ENCODE data around the gene PDC. TPM values are rescaled to one million over a fixed set of nuclear protein-coding genes. Genes with fewer than 3 reads are reported as not detected.

PDC gene
- total RNA-seq, 1 donor from 2014 or later = not detected

GRCh38 chr1:186492531-186493291, 31.8 kb upstream of the PDC start:
- no peak for TF ChIP-seq CTCF (IDR thresholded peaks at IDR 0.05; ENCODE audit: unreplicated experiment)
- Mint-ChIP-seq H3K27ac (ENCODE audit: unreplicated experiment) (no peak overlapping the region), H3K27me3 (ENCODE audit: unreplicated experiment) (no peaks in the 10 kb centered on the region), H3K9me3 (ENCODE audit: unreplicated experiment) (no peaks in the 10 kb centered on the region), H3K36me3 (ENCODE audit: low read depth, unreplicated experiment) (no peaks in the 10 kb centered on the region), H3K4me3 (ENCODE audit: unreplicated experiment) (no peak overlapping the region), H3K4me1 (ENCODE audit: unreplicated experiment) (no peaks in the 10 kb centered on the region)
- no peak for DNase-seq (ENCODE audit: low spot score)

GRCh38 chr1:186491336-186491735, 30.4 kb upstream of the PDC start:
- Mint-ChIP-seq H3K9me3 (ENCODE audit: unreplicated experiment) (no peaks in the 10 kb centered on the region), H3K4me1 (ENCODE audit: unreplicated experiment) (no peaks in the 10 kb centered on the region), H3K36me3 (ENCODE audit: low read depth, unreplicated experiment) (no peaks in the 10 kb centered on the region), H3K27ac (ENCODE audit: unreplicated experiment) (no peak overlapping the region), H3K27me3 (ENCODE audit: unreplicated experiment) (no peaks in the 10 kb centered on the region), H3K4me3 (ENCODE audit: unreplicated experiment) (no peak overlapping the region)
- TF ChIP-seq CTCF (IDR thresholded peaks at IDR 0.05; ENCODE audit: unreplicated experiment) = no peak
- no peak for DNase-seq (ENCODE audit: low spot score)

GRCh38 chr1:186487163-186487562, 26.2 kb upstream of the PDC start:
- Mint-ChIP-seq H3K27me3 (ENCODE audit: unreplicated experiment) (no peaks in the 10 kb centered on the region), H3K36me3 (ENCODE audit: low read depth, unreplicated experiment) (no peaks in the 10 kb centered on the region), H3K4me1 (ENCODE audit: unreplicated experiment) (no peaks in the 10 kb centered on the region)

GRCh38 chr1:186486061-186486460, 25.1 kb upstream of the PDC start:
- DNase-seq (ENCODE audit: low spot score) = no peak
- H3K4me3 Mint-ChIP-seq (ENCODE audit: unreplicated experiment) = no peak overlapping the region
- H3K27ac Mint-ChIP-seq (ENCODE audit: unreplicated experiment) = no peak overlapping the region
- no peak for TF ChIP-seq CTCF (IDR thresholded peaks at IDR 0.05; ENCODE audit: unreplicated experiment)
- H3K36me3 Mint-ChIP-seq (ENCODE audit: low read depth, unreplicated experiment) = no peaks in the 10 kb centered on the region
- H3K9me3 Mint-ChIP-seq (ENCODE audit: unreplicated experiment) = no peaks in the 10 kb centered on the region
- no peaks in the 10 kb centered on the region for H3K27me3 Mint-ChIP-seq (ENCODE audit: unreplicated experiment)
- no peaks in the 10 kb centered on the region for H3K4me1 Mint-ChIP-seq (ENCODE audit: unreplicated experiment)

More at GRCh38 chr1:186487163-186487562, 26.2 kb upstream of the PDC start:
- H3K27ac Mint-ChIP-seq (ENCODE audit: unreplicated experiment) = no peak overlapping the region
- no peaks in the 10 kb centered on the region for H3K9me3 Mint-ChIP-seq (ENCODE audit: unreplicated experiment)
- no peak for TF ChIP-seq CTCF (IDR thresholded peaks at IDR 0.05; ENCODE audit: unreplicated experiment)
- H3K4me3 Mint-ChIP-seq (ENCODE audit: unreplicated experiment) = no peak overlapping the region
- no peak for DNase-seq (ENCODE audit: low spot score)

- H3K4me3 Mint-ChIP-seq (ENCODE audit: unreplicated experiment) = no peak overlapping the region
- DNase-seq (ENCODE audit: low spot score) = no peak
These were observed 22.6 kb upstream of the PDC start for GRCh38 chr1:186483561-186483960.

More at GRCh38 chr1:186483561-186483960, 22.6 kb upstream of the PDC start:
- Mint-ChIP-seq H3K27ac (ENCODE audit: unreplicated experiment) (no peak overlapping the region), H3K4me1 (ENCODE audit: unreplicated experiment) (no peaks in the 10 kb centered on the region), H3K27me3 (ENCODE audit: unreplicated experiment) (no peaks in the 10 kb centered on the region), H3K9me3 (ENCODE audit: unreplicated experiment) (no peaks in the 10 kb centered on the region), H3K36me3 (ENCODE audit: low read depth, unreplicated experiment) (no peaks in the 10 kb centered on the region)
- TF ChIP-seq CTCF (IDR thresholded peaks at IDR 0.05; ENCODE audit: unreplicated experiment) = no peak

All from endothelial cell (in vitro differentiated cells).